ENCODE measurements around the gene LILRB4. TPM values are rescaled to one million over a fixed set of nuclear protein-coding genes. Genes with fewer than 3 reads are reported as not detected.
"Not testable (repeated sequence)": the region's sequence is repeated elsewhere in the genome, so short reads cannot be mapped to it uniquely, and the experiment has no call there.

The LILRB4 gene
- total RNA-seq, 3 donors from 2014 or later (not counting 1 experiment from before 2014, with no cell fraction given): 1.5 to 3.6 (median 2.5) TPM

DNA sequence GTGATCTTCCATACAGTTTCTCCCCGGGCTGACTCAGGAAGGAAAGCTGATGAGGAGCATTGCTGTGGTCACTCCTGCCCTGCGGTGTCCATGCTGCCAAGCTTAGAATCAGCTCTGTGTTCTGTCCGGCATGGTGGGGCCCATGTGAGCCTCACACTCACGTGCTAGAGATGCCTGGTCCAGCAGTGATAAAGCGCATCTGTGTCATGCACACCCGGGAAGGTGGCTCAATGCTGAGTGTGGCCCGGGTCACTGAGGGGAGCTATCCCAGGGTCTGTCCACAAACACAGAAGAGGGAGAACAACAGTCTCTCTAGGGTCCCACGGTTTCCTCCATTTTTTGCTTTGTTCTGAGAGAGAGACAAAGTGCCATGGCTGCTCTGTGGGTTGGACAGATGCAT is 36.0 kb upstream of the LILRB4 start:
- DNase-seq: no peak
- no peaks in the 10 kb centered on the region for H3K27me3 ChIP-seq (ENCODE audit: control insufficient read depth, insufficient read depth, low read length)
- no peak for ATAC-seq
- Mint-ChIP-seq H3K4me1 (peaks cover 48 to 73% of the 10 kb centered on the region in 2 donors), H3K27me3 (ENCODE audit: low read depth in 2 of 2) (peaks cover 9 to 13% of the 10 kb centered on the region in 2 donors), H3K9me3 (no peaks in the 10 kb centered on the region), H3K27ac (peak overlapping the region; percentile 50 to 76), H3K36me3 (no peaks in the 10 kb centered on the region), H3K4me3 (no peak overlapping the region)
- H3K4me3 ChIP-seq (ENCODE audit: low read length): no peak overlapping the region
- no peaks in the 10 kb centered on the region for H3K9me3 ChIP-seq (ENCODE audit: control insufficient read depth, insufficient read depth, low read length)
- no peak overlapping the region for H3K27ac ChIP-seq (ENCODE audit: low read length)
- H3K36me3 ChIP-seq (ENCODE audit: control insufficient read depth, insufficient read depth, low read length): peaks cover 5% of the 10 kb centered on the region
- H3K4me1 ChIP-seq (ENCODE audit: control insufficient read depth, insufficient read depth, low read length): peaks cover 52% of the 10 kb centered on the region
- TF ChIP-seq, protein P1, sequence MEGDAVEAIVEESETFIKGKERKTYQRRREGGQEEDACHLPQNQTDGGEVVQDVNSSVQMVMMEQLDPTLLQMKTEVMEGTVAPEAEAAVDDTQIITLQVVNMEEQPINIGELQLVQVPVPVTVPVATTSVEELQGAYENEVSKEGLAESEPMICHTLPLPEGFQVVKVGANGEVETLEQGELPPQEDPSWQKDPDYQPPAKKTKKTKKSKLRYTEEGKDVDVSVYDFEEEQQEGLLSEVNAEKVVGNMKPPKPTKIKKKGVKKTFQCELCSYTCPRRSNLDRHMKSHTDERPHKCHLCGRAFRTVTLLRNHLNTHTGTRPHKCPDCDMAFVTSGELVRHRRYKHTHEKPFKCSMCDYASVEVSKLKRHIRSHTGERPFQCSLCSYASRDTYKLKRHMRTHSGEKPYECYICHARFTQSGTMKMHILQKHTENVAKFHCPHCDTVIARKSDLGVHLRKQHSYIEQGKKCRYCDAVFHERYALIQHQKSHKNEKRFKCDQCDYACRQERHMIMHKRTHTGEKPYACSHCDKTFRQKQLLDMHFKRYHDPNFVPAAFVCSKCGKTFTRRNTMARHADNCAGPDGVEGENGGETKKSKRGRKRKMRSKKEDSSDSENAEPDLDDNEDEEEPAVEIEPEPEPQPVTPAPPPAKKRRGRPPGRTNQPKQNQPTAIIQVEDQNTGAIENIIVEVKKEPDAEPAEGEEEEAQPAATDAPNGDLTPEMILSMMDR (IDR thresholded peaks at IDR 0.05): no peak
- WGBS (ENCODE audit: insufficient coverage): 91% methylated on average over 8 of the region's 8 CpGs
- intact Hi-C loops (cut with micrococcal nuclease): no loop called here

DNA sequence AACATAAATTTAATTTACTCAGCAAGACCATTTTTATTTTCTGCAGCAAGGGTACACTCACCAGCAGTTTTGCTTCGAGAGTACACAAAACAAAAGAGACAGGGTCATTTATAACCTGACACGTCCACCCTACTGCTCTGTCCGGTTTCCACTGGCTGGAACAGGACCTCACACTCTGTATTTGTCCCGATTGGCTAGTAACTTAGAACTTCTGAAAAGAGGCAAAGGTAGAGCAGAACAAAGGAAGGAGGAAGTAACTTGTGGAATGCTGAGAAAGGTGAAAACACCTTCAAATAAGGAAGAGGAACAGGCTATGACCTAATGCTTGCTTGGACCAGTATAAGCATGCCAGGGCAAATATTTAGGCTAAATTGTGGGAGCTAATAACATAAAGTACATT is 34.9 kb upstream of the LILRB4 start:
- H3K27ac ChIP-seq (ENCODE audit: low read length); ATAC-seq; intact Hi-C loops (cut with micrococcal nuclease); H3K27ac Mint-ChIP-seq; DNase-seq; H3K4me3 Mint-ChIP-seq; H3K36me3 Mint-ChIP-seq; H3K27me3 ChIP-seq (ENCODE audit: control insufficient read depth, insufficient read depth, low read length); H3K9me3 ChIP-seq (ENCODE audit: control insufficient read depth, insufficient read depth, low read length); H3K9me3 Mint-ChIP-seq; H3K4me3 ChIP-seq (ENCODE audit: low read length); H3K36me3 ChIP-seq (ENCODE audit: control insufficient read depth, insufficient read depth, low read length): not testable (repeated sequence)
- 94% methylated on average over 4 of the region's 4 CpGs for WGBS (ENCODE audit: insufficient coverage)
- Mint-ChIP-seq H3K27me3 (ENCODE audit: low read depth in 2 of 2) (peaks cover 9 to 13% of the 10 kb centered on the region in 2 donors), H3K4me1 (peaks cover 36 to 61% of the 10 kb centered on the region in 2 donors)
- H3K4me1 ChIP-seq (ENCODE audit: control insufficient read depth, insufficient read depth, low read length): peaks cover 52% of the 10 kb centered on the region

DNA sequence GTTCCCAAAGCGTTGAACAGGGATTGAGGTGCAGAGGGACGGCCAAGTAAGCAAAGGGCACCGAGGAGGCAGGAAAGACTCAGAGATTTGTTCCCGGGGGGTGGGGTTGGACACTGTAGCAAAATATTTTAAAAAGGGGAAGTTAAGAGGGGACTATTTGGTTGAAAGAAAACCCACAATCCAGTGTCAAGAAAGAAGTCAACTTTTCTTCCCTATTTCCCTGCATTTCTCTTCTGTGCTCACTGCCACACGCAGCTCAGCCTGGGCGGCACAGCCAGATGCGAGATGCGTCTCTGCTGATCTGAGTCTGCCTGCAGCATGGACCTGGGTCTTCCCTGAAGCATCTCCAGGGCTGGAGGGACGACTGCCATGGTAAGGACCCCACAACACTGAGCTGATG is 32.5 kb upstream of the LILRB4 start, which contains the start of gene LILRB1:
Gene LILRB1 (plus strand): TSS at position 223 of the 400 bp plus-strand sequence. CDS start 590 bp downstream, outside the sequence.
- ATAC-seq: peak in 1 of 3 donors; percentile 12
- Histone ChIP-seq H3K36me3 (ENCODE audit: control insufficient read depth, insufficient read depth, low read length) (peaks cover 12% of the 10 kb centered on the region), H3K4me3 (ENCODE audit: low read length) (peak within 1 kb of the TSS; percentile 4), H3K4me1 (ENCODE audit: control insufficient read depth, insufficient read depth, low read length) (peaks cover 37% of the 10 kb centered on the region)
- intact Hi-C loops (cut with micrococcal nuclease): loop anchor here (2.0 kb wide), 1 partner anchor 333 kb away; no protein-coding TSS in a partner anchor
- Mint-ChIP-seq H3K27me3 (ENCODE audit: low read depth in 2 of 2) (peaks cover 9 to 13% of the 10 kb centered on the region in 2 donors), H3K4me1 (peaks cover 22 to 39% of the 10 kb centered on the region in 2 donors), H3K4me3 (peak within 1 kb of the TSS; percentile 60), H3K27ac (peak within 1 kb of the TSS; percentile 41 to 66)
- H3K9me3 Mint-ChIP-seq; DNase-seq; H3K27me3 ChIP-seq (ENCODE audit: control insufficient read depth, insufficient read depth, low read length); H3K36me3 Mint-ChIP-seq; H3K27ac ChIP-seq (ENCODE audit: low read length); H3K9me3 ChIP-seq (ENCODE audit: control insufficient read depth, insufficient read depth, low read length): not testable (repeated sequence)
- WGBS (ENCODE audit: insufficient coverage): 16% methylated on average over 9 of the region's 9 CpGs

DNA sequence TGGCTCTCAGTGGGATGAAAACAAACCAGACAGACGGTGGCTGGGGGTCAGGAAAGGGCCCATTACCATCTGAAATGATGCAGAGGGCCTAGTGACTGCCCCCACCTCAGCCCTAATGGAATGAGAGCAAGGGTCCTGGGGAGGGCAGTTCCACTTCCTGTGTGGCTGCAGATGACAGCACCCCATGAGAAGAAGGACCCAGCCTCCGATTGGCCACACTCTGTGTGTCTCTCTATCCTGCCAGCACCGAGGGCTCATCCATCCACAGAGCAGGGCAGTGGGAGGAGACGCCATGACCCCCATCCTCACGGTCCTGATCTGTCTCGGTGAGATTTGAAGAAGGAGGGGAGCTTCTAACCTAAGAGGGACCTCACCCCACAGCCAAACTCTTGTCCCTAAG is 32.0 kb upstream of the LILRB4 start:
- intact Hi-C loops (cut with micrococcal nuclease): loop anchor here (2.0 kb wide), 1 partner anchor 334 kb away; no protein-coding TSS in a partner anchor
- TF ChIP-seq, protein P1 (IDR thresholded peaks at IDR 0.05): no peak
- H3K27ac Mint-ChIP-seq: peak overlapping the region; percentile 41 to 66
- DNase-seq (no peak), ATAC-seq (peak in 1 of 3 donors; percentile 35)
- H3K4me1 Mint-ChIP-seq: peaks cover 19 to 34% of the 10 kb centered on the region in 2 donors
- peak overlapping the region; percentile 60 for H3K4me3 Mint-ChIP-seq
- no peaks in the 10 kb centered on the region for H3K9me3 Mint-ChIP-seq
- no peaks in the 10 kb centered on the region for H3K9me3 ChIP-seq (ENCODE audit: control insufficient read depth, insufficient read depth, low read length)
- peaks cover 12% of the 10 kb centered on the region for H3K36me3 ChIP-seq (ENCODE audit: control insufficient read depth, insufficient read depth, low read length)
- 14% methylated on average over 3 of the region's 6 CpGs for WGBS (ENCODE audit: insufficient coverage)
- no peak overlapping the region for H3K27ac ChIP-seq (ENCODE audit: low read length)
- peak overlapping the region; percentile 4 for H3K4me3 ChIP-seq (ENCODE audit: low read length)
- H3K36me3 Mint-ChIP-seq: no peaks in the 10 kb centered on the region
- H3K27me3 ChIP-seq (ENCODE audit: control insufficient read depth, insufficient read depth, low read length): no peaks in the 10 kb centered on the region
- H3K27me3 Mint-ChIP-seq (ENCODE audit: low read depth in 2 of 2): peaks cover 9 to 13% of the 10 kb centered on the region in 2 donors
- H3K4me1 ChIP-seq (ENCODE audit: control insufficient read depth, insufficient read depth, low read length): peaks cover 32% of the 10 kb centered on the region

DNA sequence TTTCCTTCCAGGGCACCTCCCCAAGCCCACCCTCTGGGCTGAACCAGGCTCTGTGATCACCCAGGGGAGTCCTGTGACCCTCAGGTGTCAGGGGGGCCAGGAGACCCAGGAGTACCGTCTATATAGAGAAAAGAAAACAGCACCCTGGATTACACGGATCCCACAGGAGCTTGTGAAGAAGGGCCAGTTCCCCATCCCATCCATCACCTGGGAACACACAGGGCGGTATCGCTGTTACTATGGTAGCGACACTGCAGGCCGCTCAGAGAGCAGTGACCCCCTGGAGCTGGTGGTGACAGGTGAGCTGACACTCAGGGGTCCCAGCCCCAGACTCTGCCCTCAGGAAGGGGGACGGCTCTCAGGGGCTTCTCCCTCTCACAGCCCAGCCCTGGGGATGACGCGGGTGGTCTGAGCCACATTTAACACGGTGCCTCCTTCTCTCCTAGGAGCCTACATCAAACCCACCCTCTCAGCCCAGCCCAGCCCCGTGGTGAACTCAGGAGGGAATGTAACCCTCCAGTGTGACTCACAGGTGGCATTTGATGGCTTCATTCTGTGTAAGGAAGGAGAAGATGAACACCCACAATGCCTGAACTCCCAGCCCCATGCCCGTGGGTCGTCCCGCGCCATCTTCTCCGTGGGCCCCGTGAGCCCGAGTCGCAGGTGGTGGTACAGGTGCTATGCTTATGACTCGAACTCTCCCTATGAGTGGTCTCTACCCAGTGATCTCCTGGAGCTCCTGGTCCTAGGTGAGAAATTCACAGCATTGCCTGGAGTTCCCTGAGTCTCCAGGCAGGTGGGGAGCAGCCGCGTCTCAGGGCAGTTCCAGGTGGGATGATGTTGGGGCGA is 31.1 kb upstream of the LILRB4 start:
- H3K27me3 Mint-ChIP-seq (ENCODE audit: low read depth in 2 of 2): peaks cover 9 to 13% of the 10 kb centered on the region in 2 donors
- not testable (repeated sequence) for H3K36me3 Mint-ChIP-seq; H3K4me3 Mint-ChIP-seq; H3K27me3 ChIP-seq (ENCODE audit: control insufficient read depth, insufficient read depth, low read length); H3K4me3 ChIP-seq (ENCODE audit: low read length); H3K27ac ChIP-seq (ENCODE audit: low read length); H3K9me3 ChIP-seq (ENCODE audit: control insufficient read depth, insufficient read depth, low read length); ATAC-seq; H3K9me3 Mint-ChIP-seq; H3K27ac Mint-ChIP-seq; DNase-seq
- 92% methylated on average over 22 of the region's 23 CpGs for WGBS (ENCODE audit: insufficient coverage)
- Histone ChIP-seq H3K4me1 (ENCODE audit: control insufficient read depth, insufficient read depth, low read length) (peaks cover 28% of the 10 kb centered on the region), H3K36me3 (ENCODE audit: control insufficient read depth, insufficient read depth, low read length) (peaks cover 11% of the 10 kb centered on the region)
- intact Hi-C loops (cut with micrococcal nuclease): loop anchor here (2.0 kb wide), 1 partner anchor 335 kb away; no protein-coding TSS in a partner anchor
- peaks cover 10 to 25% of the 10 kb centered on the region in 2 donors for H3K4me1 Mint-ChIP-seq

DNA sequence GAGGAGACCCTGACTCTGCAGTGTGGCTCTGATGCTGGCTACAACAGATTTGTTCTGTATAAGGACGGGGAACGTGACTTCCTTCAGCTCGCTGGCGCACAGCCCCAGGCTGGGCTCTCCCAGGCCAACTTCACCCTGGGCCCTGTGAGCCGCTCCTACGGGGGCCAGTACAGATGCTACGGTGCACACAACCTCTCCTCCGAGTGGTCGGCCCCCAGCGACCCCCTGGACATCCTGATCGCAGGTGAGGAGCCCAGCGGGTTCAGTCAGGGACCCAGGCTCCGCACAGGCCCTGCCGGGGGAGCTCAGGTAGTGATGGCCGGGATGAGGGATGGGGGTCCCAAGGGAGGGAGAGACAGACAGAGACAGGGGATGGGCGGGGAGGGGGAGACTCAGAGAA is 30.3 kb upstream of the LILRB4 start:
- H3K9me3 Mint-ChIP-seq; intact Hi-C loops (cut with micrococcal nuclease); H3K27ac Mint-ChIP-seq; DNase-seq; H3K9me3 ChIP-seq (ENCODE audit: control insufficient read depth, insufficient read depth, low read length); H3K27me3 ChIP-seq (ENCODE audit: control insufficient read depth, insufficient read depth, low read length); H3K4me3 ChIP-seq (ENCODE audit: low read length); H3K27ac ChIP-seq (ENCODE audit: low read length); H3K4me3 Mint-ChIP-seq; H3K36me3 Mint-ChIP-seq; H3K36me3 ChIP-seq (ENCODE audit: control insufficient read depth, insufficient read depth, low read length); ATAC-seq: not testable (repeated sequence)
- Mint-ChIP-seq H3K27me3 (ENCODE audit: low read depth in 2 of 2) (peaks cover 9 to 13% of the 10 kb centered on the region in 2 donors), H3K4me1 (peaks cover 9 to 21% of the 10 kb centered on the region in 2 donors)
- WGBS (ENCODE audit: insufficient coverage): 93% methylated on average over 16 of the region's 16 CpGs
- H3K4me1 ChIP-seq (ENCODE audit: control insufficient read depth, insufficient read depth, low read length): peaks cover 26% of the 10 kb centered on the region
